Sigmoid colon (tissue), 7 donors: ENCODE data around the gene ADAMTSL1. TPM values are rescaled to one million over a fixed set of nuclear protein-coding genes. Genes with fewer than 3 reads are reported as not detected.
A peak's percentile ranks its signal among the peaks of the same experiment; 100 is the strongest.

ENCODE experiments used
- DNase-seq: peaks from one replicate; pipeline ENCODE4 v3.0.0-alpha.2; 2019
- H3K27ac ChIP-seq, 4 donors: fragments of 200-600 bp; sonication (generic); one replicate each; pipeline ENCODE4 v1.5.1; 2016 to 2019; ENCODE audit warnings: mild to moderate bottlenecking in 1 of 4
- H3K27me3 ChIP-seq, 3 donors: fragments of 200-600 bp; sonication (generic); one replicate each; pipeline ENCODE4 v1.5.1; 2019; ENCODE audit warnings: mild to moderate bottlenecking in 1 of 3
- H3K36me3 ChIP-seq, 4 donors: fragments of 200-600 bp; sonication (generic); one replicate each; pipeline ENCODE4 v1.5.1; 2016 to 2019
- H3K4me1 ChIP-seq, 4 donors: fragments of 200-600 bp; sonication (generic); one replicate each; pipeline ENCODE4 v1.5.1; 2017 to 2019
- H3K4me3 ChIP-seq, 4 donors: fragments of 200-600 bp; sonication (generic); one replicate each; pipeline ENCODE4 v1.5.1; 2017 to 2019; ENCODE audit warnings: mild to moderate bottlenecking in 2 of 4, moderate library complexity in 1 of 4
- H3K9me3 ChIP-seq, 4 donors: fragments of 200-600 bp in 3 of 4; sonication (generic) in 3 of 4; one replicate each; pipeline versions ENCODE4 v1.5.1 to v1.6.1; 2013 to 2019
- CTCF ChIP-seq, 4 experiments: fragments of 450-650 bp in 3 of 4; fragments of 200-600 bp in 1 of 4; IDR thresholded peaks; one replicate each; pipeline ENCODE4 v1.5.1; 2016 to 2019; ENCODE audit warnings: antibody characterized with exemption in 4 of 4, mild to moderate bottlenecking in 3 of 4, moderate library complexity in 2 of 4
- EP300 ChIP-seq, 4 donors: sonication (generic); formaldehyde crosslinking; IDR thresholded peaks; one replicate each; pipeline ENCODE4 v1.6.1; 2017; ENCODE audit warnings: antibody characterized with exemption in 4 of 4
- POLR2A ChIP-seq, 2 donors: fragments of 450-650 bp; IDR thresholded peaks; one replicate each; pipeline ENCODE4 v1.6.1; 2016; ENCODE audit warnings: antibody characterized with exemption in 2 of 2, mild to moderate bottlenecking in 2 of 2, moderate library complexity in 2 of 2
- POLR2AphosphoS5 ChIP-seq, 4 donors: sonication (generic); formaldehyde crosslinking; IDR thresholded peaks; one replicate each; pipeline ENCODE4 v1.6.1; 2017; ENCODE audit warnings: antibody characterized with exemption in 4 of 4
- WGBS, 2 donors: extraction: QIAGEN DNeasy Blood & Tissue Kit; methylation state at CpG; one replicate each; pipeline ENCODE4 v1.1.7; 2013; 5-methylcytosine and 5-hydroxymethylcytosine counted together
- intact Hi-C: fragments of 100-400 bp; cut with DNase I; formaldehyde crosslinking; loops from one replicate; pipeline ENCODE4 v1.15.1; 2023
- polyA plus RNA-seq, 3 donors: library from polyadenylated mRNA; stranded (reverse); fragments of 200-250 nt; gene quantifications; one replicate each; pipeline ENCODE4 v1.2.3, GENCODE V29; 2013
- total RNA-seq, 4 donors: library from RNA; depleted of rRNA; stranded (reverse); fragments of >200 nt; gene quantifications; one replicate each; pipeline ENCODE4 v1.1.0, GENCODE V29; 2016
- donor health status: healthy with polysubstance abuse.
- donor health status: Bipolar disorder and iron deficiency.
- donor health status: healthy.

The ADAMTSL1 gene, protein sequence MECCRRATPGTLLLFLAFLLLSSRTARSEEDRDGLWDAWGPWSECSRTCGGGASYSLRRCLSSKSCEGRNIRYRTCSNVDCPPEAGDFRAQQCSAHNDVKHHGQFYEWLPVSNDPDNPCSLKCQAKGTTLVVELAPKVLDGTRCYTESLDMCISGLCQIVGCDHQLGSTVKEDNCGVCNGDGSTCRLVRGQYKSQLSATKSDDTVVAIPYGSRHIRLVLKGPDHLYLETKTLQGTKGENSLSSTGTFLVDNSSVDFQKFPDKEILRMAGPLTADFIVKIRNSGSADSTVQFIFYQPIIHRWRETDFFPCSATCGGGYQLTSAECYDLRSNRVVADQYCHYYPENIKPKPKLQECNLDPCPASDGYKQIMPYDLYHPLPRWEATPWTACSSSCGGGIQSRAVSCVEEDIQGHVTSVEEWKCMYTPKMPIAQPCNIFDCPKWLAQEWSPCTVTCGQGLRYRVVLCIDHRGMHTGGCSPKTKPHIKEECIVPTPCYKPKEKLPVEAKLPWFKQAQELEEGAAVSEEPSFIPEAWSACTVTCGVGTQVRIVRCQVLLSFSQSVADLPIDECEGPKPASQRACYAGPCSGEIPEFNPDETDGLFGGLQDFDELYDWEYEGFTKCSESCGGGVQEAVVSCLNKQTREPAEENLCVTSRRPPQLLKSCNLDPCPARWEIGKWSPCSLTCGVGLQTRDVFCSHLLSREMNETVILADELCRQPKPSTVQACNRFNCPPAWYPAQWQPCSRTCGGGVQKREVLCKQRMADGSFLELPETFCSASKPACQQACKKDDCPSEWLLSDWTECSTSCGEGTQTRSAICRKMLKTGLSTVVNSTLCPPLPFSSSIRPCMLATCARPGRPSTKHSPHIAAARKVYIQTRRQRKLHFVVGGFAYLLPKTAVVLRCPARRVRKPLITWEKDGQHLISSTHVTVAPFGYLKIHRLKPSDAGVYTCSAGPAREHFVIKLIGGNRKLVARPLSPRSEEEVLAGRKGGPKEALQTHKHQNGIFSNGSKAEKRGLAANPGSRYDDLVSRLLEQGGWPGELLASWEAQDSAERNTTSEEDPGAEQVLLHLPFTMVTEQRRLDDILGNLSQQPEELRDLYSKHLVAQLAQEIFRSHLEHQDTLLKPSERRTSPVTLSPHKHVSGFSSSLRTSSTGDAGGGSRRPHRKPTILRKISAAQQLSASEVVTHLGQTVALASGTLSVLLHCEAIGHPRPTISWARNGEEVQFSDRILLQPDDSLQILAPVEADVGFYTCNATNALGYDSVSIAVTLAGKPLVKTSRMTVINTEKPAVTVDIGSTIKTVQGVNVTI (N-terminal part only)
- total RNA-seq (10 to 100 TPM in 2 of 4 donors, 1 to 10 TPM in 2; 6.5 to 13.6 (median 10.0) TPM), polyA plus RNA-seq (1 to 10 TPM; 1.4 to 3.7 (median 2.4) TPM)

GRCh38 chr9:18473652-18474279, at the start of gene ADAMTSL1:
TSS of gene ADAMTSL1 (plus strand) at chr9:18474153. CDS start at chr9:18474233, 80 bp downstream.
- Histone ChIP-seq H3K27me3 (no peaks in the 10 kb centered on the region), H3K27ac (peak within 1 kb of the TSS; percentile 37 to 62 (median 54)), H3K4me3 (peak within 1 kb of the TSS; percentile 25 to 43 (median 40)), H3K4me1 (peaks cover 0 to 16% (median 10%) of the 10 kb centered on the region in 4 donors), H3K36me3 (no peaks in the 10 kb centered on the region), H3K9me3 (no peaks in the 10 kb centered on the region)
- intact Hi-C loops, result no loop called here
- peak; percentile 74 for DNase-seq
- WGBS, 2 donors, result 3 to 5% methylated on average over 13 of the region's 13 CpGs
- peak in 1 of 4 donors; percentile 16 for TF ChIP-seq POLR2AphosphoS5 (IDR thresholded peaks at IDR 0.05)
- TF ChIP-seq POLR2A (IDR thresholded peaks at IDR 0.05), result no peak
- no peak for TF ChIP-seq CTCF (IDR thresholded peaks at IDR 0.05)
- no peak for TF ChIP-seq EP300 (IDR thresholded peaks at IDR 0.05)

GRCh38 chr9:18427691-18428090, 46.3 kb upstream of the ADAMTSL1 start:
- Histone ChIP-seq H3K36me3 (no peaks in the 10 kb centered on the region), H3K4me1 (peaks cover 0 to 22% (median 7%) of the 10 kb centered on the region in 4 donors), H3K27me3 (no peaks in the 10 kb centered on the region), H3K9me3 (no peaks in the 10 kb centered on the region), H3K4me3 (no peak overlapping the region), H3K27ac (peak overlapping the region in 2 of 4 donors; percentile 12 to 14)
- intact Hi-C loops, result no loop called here
- TF ChIP-seq EP300 (IDR thresholded peaks at IDR 0.05), result no peak
- no peak for TF ChIP-seq CTCF (IDR thresholded peaks at IDR 0.05)
- no peak for TF ChIP-seq POLR2A (IDR thresholded peaks at IDR 0.05)
- TF ChIP-seq POLR2AphosphoS5 (IDR thresholded peaks at IDR 0.05), result no peak
- DNase-seq, result no peak
- WGBS, 2 donors, result 85 to 91% methylated on average over 4 of the region's 4 CpGs

DNA sequence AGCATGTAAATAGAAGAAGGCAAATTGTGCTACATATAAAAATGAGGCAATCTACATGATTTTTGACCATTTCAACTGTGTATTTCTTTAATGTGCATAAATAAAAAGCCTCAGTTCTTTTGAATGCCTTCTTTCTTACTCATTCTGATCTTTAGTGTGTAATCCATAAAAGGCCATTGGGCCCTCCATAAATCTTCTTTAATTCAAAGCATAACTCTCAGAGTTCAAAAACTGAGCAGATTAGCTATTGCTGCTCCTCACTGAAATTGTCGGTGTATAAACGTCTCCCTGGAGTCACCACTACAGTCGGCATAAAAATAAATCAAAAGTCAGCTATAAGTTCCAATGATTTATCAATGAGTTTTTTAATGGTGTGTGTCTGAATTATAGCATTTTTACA, 45.3 kb upstream of the ADAMTSL1 start:
- H3K27ac ChIP-seq, result no peak overlapping the region
- intact Hi-C loops, result no loop called here
- H3K4me1 ChIP-seq, result peaks cover 0 to 22% (median 7%) of the 10 kb centered on the region in 4 donors
- 85 to 95% methylated on average over 3 of the region's 3 CpGs for WGBS, 2 donors
- no peak for DNase-seq
- H3K9me3 ChIP-seq, result no peaks in the 10 kb centered on the region
- H3K27me3 ChIP-seq, result no peaks in the 10 kb centered on the region
- H3K36me3 ChIP-seq, result no peaks in the 10 kb centered on the region
- no peak overlapping the region for H3K4me3 ChIP-seq
- no peak for TF ChIP-seq POLR2A (IDR thresholded peaks at IDR 0.05)
- TF ChIP-seq EP300 (IDR thresholded peaks at IDR 0.05), result no peak
- no peak for TF ChIP-seq CTCF (IDR thresholded peaks at IDR 0.05)
- TF ChIP-seq POLR2AphosphoS5 (IDR thresholded peaks at IDR 0.05), result no peak

GRCh38 chr9:18429070-18429469, 44.9 kb upstream of the ADAMTSL1 start:
- intact Hi-C loops, result no loop called here
- H3K4me3 ChIP-seq, result no peak overlapping the region
- 93 to 94% methylated on average over 2 of the region's 2 CpGs for WGBS, 2 donors
- DNase-seq, result no peak
- H3K27me3 ChIP-seq, result no peaks in the 10 kb centered on the region
- H3K27ac ChIP-seq, result no peak overlapping the region
- no peaks in the 10 kb centered on the region for H3K36me3 ChIP-seq
- TF ChIP-seq EP300 (IDR thresholded peaks at IDR 0.05) (no peak), CTCF (IDR thresholded peaks at IDR 0.05) (no peak), POLR2AphosphoS5 (IDR thresholded peaks at IDR 0.05) (no peak), POLR2A (IDR thresholded peaks at IDR 0.05) (no peak)
- no peaks in the 10 kb centered on the region for H3K9me3 ChIP-seq
- H3K4me1 ChIP-seq, result peaks cover 0 to 22% (median 7%) of the 10 kb centered on the region in 4 donors
